ENCODE data around the gene CARD10.

DNA sequence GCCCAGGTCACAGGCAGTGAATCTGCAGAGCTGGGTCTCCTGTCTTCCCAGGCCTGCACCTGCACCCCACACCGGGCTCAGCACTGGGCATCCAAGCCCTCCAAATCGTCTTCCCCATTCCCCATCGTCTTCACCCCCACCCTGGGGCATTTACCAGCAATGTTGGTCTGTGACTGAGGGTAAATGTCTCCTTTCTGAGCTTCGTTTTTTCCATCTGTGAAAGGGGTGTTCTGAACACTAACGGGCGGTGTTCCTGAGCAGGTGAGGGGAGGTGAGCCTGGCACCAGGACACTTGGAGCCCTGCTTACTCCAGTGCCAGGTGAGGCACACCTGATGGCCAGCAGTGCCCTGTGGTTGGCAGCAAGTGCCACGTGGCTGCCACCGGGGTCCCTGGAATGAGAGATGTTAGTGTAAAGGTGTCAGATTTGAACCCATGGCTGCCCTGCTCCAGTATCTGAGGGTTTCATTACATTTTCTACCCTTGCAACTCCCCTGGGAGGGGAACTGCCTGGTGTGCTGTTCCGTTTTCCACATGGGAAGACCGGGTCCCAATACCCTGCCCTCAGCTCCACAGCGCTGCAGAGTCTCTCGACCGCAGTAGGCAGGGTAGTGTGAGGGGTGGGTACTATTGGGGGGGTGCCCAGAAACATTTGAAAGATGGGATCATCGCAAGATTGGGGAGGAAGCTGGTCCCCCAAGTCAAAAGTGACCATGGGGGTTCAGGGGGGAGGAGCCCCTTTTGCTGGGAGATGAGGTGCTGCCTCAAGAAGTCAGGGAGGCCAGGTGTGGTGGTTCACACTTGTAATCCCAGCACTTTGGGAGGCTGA, 43.0 kb upstream of the CARD10 start:
- TF ChIP-seq POLR2A (IDR thresholded peaks at IDR 0.05; ENCODE audit: low read depth, low read length) (no peak), TAF1 (IDR thresholded peaks at IDR 0.05; ENCODE audit: borderline replicate concordance, low read depth, low read length) (no peak), POLR2AphosphoS5 (IDR thresholded peaks at IDR 0.05; ENCODE audit: low read depth, low read length) (no peak)
